NT2/D1 (cell line): ENCODE measurements around the gene CYTIP.

Source experiments
- SUZ12 ChIP-seq: IDR thresholded peaks from 2 replicates; pipeline ENCODE4 v1.6.1; 2011; ENCODE audit not compliant: insufficient read length, insufficient read depth; ENCODE audit errors: extremely low read depth
- YY1 ChIP-seq: IDR thresholded peaks from 2 replicates; pipeline ENCODE4 v1.6.1; 2011; ENCODE audit not compliant: insufficient read length, insufficient read depth
- ZNF274 ChIP-seq: IDR thresholded peaks from 2 replicates; pipeline ENCODE4 v1.6.1; 2011; ENCODE audit warnings: mild to moderate bottlenecking, low read depth, low read length

GRCh38 chr2:157489983-157490382, 46.1 kb upstream of the CYTIP start:
- TF ChIP-seq SUZ12 (no peak), YY1 (no peak), ZNF274 (no peak)
